ENCODE data around the gene DIP2C.

DIP2C gene

DNA sequence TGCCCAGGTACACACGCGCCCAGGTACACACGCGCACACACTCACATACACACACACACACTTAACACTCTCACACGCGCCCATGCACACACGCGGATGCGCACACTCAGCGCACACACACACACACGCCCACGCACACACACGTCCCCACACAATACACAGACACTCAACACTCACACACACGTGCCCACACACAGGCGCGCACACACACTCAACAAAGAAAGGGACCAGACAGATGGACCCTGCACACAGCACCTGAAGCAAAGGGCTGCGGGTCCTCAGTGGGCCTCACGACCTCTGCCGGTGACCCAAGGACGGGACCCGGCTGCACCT is 296.8 kb downstream of the DIP2C start:
- Histone ChIP-seq H3K4me2 (ENCODE audit: low read length) (no peak overlapping the region), H3K18ac (ENCODE audit: low read length) (no peak overlapping the region), H3K27ac (ENCODE audit: low read depth, low read length) (no peak overlapping the region), H3K9ac (ENCODE audit: low read length) (no peak overlapping the region), H3K23ac (ENCODE audit: low read length) (no peak overlapping the region), H4K5ac (ENCODE audit: low read length) (no peak overlapping the region), H2BK120ac (ENCODE audit: low read depth, low read length) (no peak overlapping the region), H4K8ac (ENCODE audit: low read depth, low read length) (no peak overlapping the region), H3K4me1 (ENCODE audit: control insufficient read depth, low read depth, low read length) (peaks cover 20% of the 10 kb centered on the region), H2BK15ac (replicated peaks; ENCODE audit: low read depth) (no peak overlapping the region), H2AK5ac (ENCODE audit: low read length) (peak overlapping the region; percentile 69), H3K4ac (ENCODE audit: low read depth, low read length) (no peak overlapping the region), H3K56ac (ENCODE audit: low read length) (peak overlapping the region; percentile 64), H3K27me3 (ENCODE audit: insufficient read depth, low read length, poor library complexity) (no peaks in the 10 kb centered on the region), H3K79me1 (ENCODE audit: low read length) (no peaks in the 10 kb centered on the region), H3K36me3 (ENCODE audit: control insufficient read depth, insufficient read depth, low read length) (no peaks in the 10 kb centered on the region), H3K79me2 (ENCODE audit: control insufficient read depth, insufficient read depth, low read length) (no peaks in the 10 kb centered on the region), H3K4me3 (ENCODE audit: low read length) (no peak overlapping the region), H2BK5ac (ENCODE audit: low read length) (no peak overlapping the region)
- WGBS (ENCODE audit: extremely low coverage, insufficient coverage, low lambda C conversion rate): 100% methylated on average over 4 of the region's 21 CpGs
- DNase-seq: no peak

DNA sequence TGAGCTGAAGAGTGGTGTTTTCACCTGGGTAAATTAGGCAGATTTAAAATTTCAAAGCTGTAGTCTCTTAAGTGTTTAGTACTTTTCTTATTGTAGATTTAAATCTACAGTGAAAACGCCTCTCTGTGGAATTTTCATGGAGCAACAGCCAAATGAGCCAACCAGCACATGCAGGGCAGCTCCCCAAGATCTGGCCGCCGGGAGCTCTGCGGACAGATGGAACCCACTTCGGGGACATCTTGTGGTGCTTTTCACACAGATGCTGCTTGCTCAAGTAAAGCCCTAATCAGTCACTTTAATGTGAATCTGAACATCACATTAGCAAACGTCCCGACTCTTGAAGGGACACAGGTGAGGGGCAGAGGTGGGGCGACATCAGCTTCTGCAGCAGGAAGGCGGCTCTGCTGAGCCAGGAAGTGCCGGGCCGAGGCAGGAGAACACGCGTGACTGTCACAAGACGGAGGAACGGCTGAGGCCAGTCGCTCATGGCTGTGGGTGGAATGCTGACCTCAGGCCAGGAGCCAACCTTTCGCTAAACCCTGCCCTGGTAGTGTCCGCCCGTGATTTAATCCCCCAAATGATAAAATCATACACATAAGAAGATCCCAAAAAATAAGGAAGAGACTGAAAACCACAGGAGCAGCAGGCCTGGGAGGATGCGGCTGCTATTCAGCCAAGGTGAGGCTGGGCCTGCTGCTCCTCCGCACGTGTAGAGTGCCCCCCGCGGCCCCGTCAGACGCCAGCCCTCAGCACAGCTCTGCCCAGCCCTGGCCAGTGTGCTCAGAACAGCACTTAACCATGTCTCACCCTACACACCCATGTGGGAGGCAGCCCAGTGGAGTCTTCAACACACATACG is 297.4 kb downstream of the DIP2C start:
- H2AK5ac ChIP-seq (ENCODE audit: low read length): peak overlapping the region; percentile 69
- WGBS (ENCODE audit: extremely low coverage, insufficient coverage, low lambda C conversion rate): no CpG with 5 or more reads among the region's 27 CpGs
- no peak overlapping the region for H2BK120ac ChIP-seq (ENCODE audit: low read depth, low read length)
- H3K56ac ChIP-seq (ENCODE audit: low read length): peak overlapping the region; percentile 64
- no peak overlapping the region for H3K23ac ChIP-seq (ENCODE audit: low read length)
- H3K4ac ChIP-seq (ENCODE audit: low read depth, low read length): no peak overlapping the region
- H2BK5ac ChIP-seq (ENCODE audit: low read length): no peak overlapping the region
- H3K27me3 ChIP-seq (ENCODE audit: insufficient read depth, low read length, poor library complexity): no peaks in the 10 kb centered on the region
- H2BK15ac ChIP-seq (replicated peaks; ENCODE audit: low read depth): no peak overlapping the region
- no peaks in the 10 kb centered on the region for H3K79me1 ChIP-seq (ENCODE audit: low read length)
- H3K4me3 ChIP-seq (ENCODE audit: low read length): no peak overlapping the region
- no peak overlapping the region for H4K5ac ChIP-seq (ENCODE audit: low read length)
- H3K79me2 ChIP-seq (ENCODE audit: control insufficient read depth, insufficient read depth, low read length): no peaks in the 10 kb centered on the region
- H3K4me2 ChIP-seq (ENCODE audit: low read length): no peak overlapping the region
- H3K9ac ChIP-seq (ENCODE audit: low read length): no peak overlapping the region
- DNase-seq: no peak
- peaks cover 16% of the 10 kb centered on the region for H3K4me1 ChIP-seq (ENCODE audit: control insufficient read depth, low read depth, low read length)
- no peak overlapping the region for H3K18ac ChIP-seq (ENCODE audit: low read length)
- H3K27ac ChIP-seq (ENCODE audit: low read depth, low read length): no peak overlapping the region
- H3K36me3 ChIP-seq (ENCODE audit: control insufficient read depth, insufficient read depth, low read length): no peaks in the 10 kb centered on the region
- H4K8ac ChIP-seq (ENCODE audit: low read depth, low read length): no peak overlapping the region

DNA sequence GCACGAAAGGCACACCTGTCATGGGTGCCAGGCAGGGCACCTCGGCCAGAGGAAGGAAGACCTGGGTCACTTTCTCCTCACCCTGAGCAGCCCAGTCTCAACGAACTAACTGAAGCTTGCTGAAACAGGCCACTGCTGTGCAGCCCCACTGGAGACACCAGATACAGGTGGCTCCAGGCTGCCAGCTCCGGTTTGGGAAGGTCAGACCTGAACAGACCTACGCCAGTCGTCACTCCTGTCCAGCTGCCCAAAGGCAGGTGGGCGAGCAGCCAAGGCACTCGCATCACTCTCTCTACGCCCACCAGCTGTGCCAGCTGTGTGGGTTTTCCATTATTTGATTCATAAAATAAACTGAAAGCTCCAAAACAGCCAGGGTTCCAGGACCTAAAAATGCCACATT is 298.2 kb downstream of the DIP2C start:
- no peak overlapping the region for H3K27ac ChIP-seq (ENCODE audit: low read depth, low read length)
- H4K5ac ChIP-seq (ENCODE audit: low read length): no peak overlapping the region
- no peak overlapping the region for H4K8ac ChIP-seq (ENCODE audit: low read depth, low read length)
- H3K4ac ChIP-seq (ENCODE audit: low read depth, low read length): no peak overlapping the region
- no peaks in the 10 kb centered on the region for H3K36me3 ChIP-seq (ENCODE audit: control insufficient read depth, insufficient read depth, low read length)
- no peaks in the 10 kb centered on the region for H3K79me2 ChIP-seq (ENCODE audit: control insufficient read depth, insufficient read depth, low read length)
- no peak for DNase-seq
- H3K27me3 ChIP-seq (ENCODE audit: insufficient read depth, low read length, poor library complexity): no peaks in the 10 kb centered on the region
- no peak overlapping the region for H3K18ac ChIP-seq (ENCODE audit: low read length)
- no peak overlapping the region for H3K56ac ChIP-seq (ENCODE audit: low read length)
- no peaks in the 10 kb centered on the region for H3K79me1 ChIP-seq (ENCODE audit: low read length)
- no peak overlapping the region for H3K23ac ChIP-seq (ENCODE audit: low read length)
- H2BK120ac ChIP-seq (ENCODE audit: low read depth, low read length): no peak overlapping the region
- H2BK15ac ChIP-seq (replicated peaks; ENCODE audit: low read depth): no peak overlapping the region
- H2AK5ac ChIP-seq (ENCODE audit: low read length): no peak overlapping the region
- no peak overlapping the region for H3K9ac ChIP-seq (ENCODE audit: low read length)
- H3K4me3 ChIP-seq (ENCODE audit: low read length): no peak overlapping the region
- H3K4me2 ChIP-seq (ENCODE audit: low read length): no peak overlapping the region
- H3K4me1 ChIP-seq (ENCODE audit: control insufficient read depth, low read depth, low read length): peaks cover 12% of the 10 kb centered on the region
- no peak overlapping the region for H2BK5ac ChIP-seq (ENCODE audit: low read length)
- WGBS (ENCODE audit: extremely low coverage, insufficient coverage, low lambda C conversion rate): no CpG with 5 or more reads among the region's 9 CpGs

DNA sequence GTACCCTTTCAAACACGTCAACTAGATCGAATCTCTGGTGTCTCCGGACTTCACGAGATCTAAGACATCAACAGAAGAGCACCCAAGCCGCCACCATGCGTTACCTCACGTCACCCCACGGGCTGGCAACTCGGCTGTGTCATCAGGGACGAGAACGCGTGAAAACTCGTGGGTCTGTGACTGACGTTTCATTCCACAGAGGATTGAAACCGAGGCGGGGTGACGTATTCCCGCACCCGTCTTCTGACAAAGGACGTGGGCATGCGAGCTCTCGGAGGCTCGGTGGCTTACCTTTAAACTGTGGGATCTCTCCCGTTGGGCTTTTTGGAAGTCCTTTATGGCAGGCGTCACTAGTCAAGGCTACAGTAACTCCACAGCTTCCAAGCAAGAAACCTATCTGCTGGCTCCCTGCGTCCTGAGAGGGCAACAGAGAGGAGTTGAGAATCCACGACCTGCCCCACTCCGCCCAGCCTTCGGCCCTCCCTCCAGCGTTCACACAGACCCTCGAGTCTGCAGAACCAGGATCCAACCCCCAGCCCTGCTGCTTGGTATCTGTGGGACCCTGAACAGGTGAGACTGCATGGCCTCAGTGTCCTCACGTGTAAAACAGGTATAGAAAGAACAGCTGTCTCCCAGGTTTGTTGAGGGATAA is 298.9 kb downstream of the DIP2C start:
- Histone ChIP-seq H3K27me3 (ENCODE audit: insufficient read depth, low read length, poor library complexity) (no peaks in the 10 kb centered on the region), H4K8ac (ENCODE audit: low read depth, low read length) (no peak overlapping the region), H3K79me2 (ENCODE audit: control insufficient read depth, insufficient read depth, low read length) (no peaks in the 10 kb centered on the region), H4K5ac (ENCODE audit: low read length) (no peak overlapping the region), H3K79me1 (ENCODE audit: low read length) (no peaks in the 10 kb centered on the region), H2BK120ac (ENCODE audit: low read depth, low read length) (no peak overlapping the region), H3K4me1 (ENCODE audit: control insufficient read depth, low read depth, low read length) (peaks cover 9% of the 10 kb centered on the region), H2BK15ac (replicated peaks; ENCODE audit: low read depth) (no peak overlapping the region), H2AK5ac (ENCODE audit: low read length) (no peak overlapping the region), H3K56ac (ENCODE audit: low read length) (no peak overlapping the region), H3K9ac (ENCODE audit: low read length) (no peak overlapping the region), H3K4ac (ENCODE audit: low read depth, low read length) (no peak overlapping the region), H3K18ac (ENCODE audit: low read length) (no peak overlapping the region), H2BK5ac (ENCODE audit: low read length) (no peak overlapping the region), H3K36me3 (ENCODE audit: control insufficient read depth, insufficient read depth, low read length) (no peaks in the 10 kb centered on the region), H3K23ac (ENCODE audit: low read length) (no peak overlapping the region), H3K4me3 (ENCODE audit: low read length) (no peak overlapping the region), H3K27ac (ENCODE audit: low read depth, low read length) (no peak overlapping the region), H3K4me2 (ENCODE audit: low read length) (no peak overlapping the region)
- no peak for DNase-seq
- no CpG with 5 or more reads among the region's 32 CpGs for WGBS (ENCODE audit: extremely low coverage, insufficient coverage, low lambda C conversion rate)

DNA sequence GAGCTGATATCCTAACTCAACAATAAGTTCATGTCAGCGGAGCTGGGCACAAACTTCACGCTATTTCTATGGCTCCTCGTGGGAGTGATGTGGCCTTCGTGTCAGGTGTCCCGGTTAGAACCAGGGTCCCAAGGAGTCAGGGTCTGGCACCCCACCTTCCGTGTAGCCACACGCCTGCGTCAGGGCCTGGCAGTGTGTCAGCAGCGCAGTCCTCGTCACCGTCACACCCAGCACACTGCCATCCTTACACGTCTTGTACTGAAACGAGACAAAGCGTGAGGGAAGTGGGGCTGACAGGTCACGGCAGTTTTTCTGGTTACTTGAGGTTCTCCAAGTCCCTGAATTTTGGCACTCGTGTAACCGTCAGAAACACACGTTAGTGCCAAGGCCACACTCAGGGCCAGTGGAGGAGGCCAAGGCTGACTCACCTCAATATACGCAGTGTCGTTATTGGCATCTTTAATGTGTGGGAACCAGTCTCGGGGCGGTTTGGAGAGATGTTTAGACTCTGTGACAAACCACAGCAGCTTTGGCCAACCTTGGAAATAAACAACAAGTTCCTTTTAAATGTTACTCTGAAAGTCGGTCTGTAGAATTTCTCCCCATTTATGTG is 299.5 kb downstream of the DIP2C start:
- Histone ChIP-seq H3K27me3 (ENCODE audit: insufficient read depth, low read length, poor library complexity) (no peaks in the 10 kb centered on the region), H3K23ac (ENCODE audit: low read length) (no peak overlapping the region), H3K4ac (ENCODE audit: low read depth, low read length) (no peak overlapping the region), H4K8ac (ENCODE audit: low read depth, low read length) (no peak overlapping the region), H3K36me3 (ENCODE audit: control insufficient read depth, insufficient read depth, low read length) (no peaks in the 10 kb centered on the region), H3K27ac (ENCODE audit: low read depth, low read length) (no peak overlapping the region), H4K5ac (ENCODE audit: low read length) (no peak overlapping the region), H3K79me2 (ENCODE audit: control insufficient read depth, insufficient read depth, low read length) (no peaks in the 10 kb centered on the region), H3K4me3 (ENCODE audit: low read length) (no peak overlapping the region), H2BK120ac (ENCODE audit: low read depth, low read length) (no peak overlapping the region), H3K9ac (ENCODE audit: low read length) (no peak overlapping the region), H2BK15ac (replicated peaks; ENCODE audit: low read depth) (no peak overlapping the region), H3K4me1 (ENCODE audit: control insufficient read depth, low read depth, low read length) (peaks cover 7% of the 10 kb centered on the region), H3K18ac (ENCODE audit: low read length) (no peak overlapping the region), H3K56ac (ENCODE audit: low read length) (no peak overlapping the region), H2AK5ac (ENCODE audit: low read length) (no peak overlapping the region), H3K79me1 (ENCODE audit: low read length) (no peaks in the 10 kb centered on the region), H3K4me2 (ENCODE audit: low read length) (no peak overlapping the region), H2BK5ac (ENCODE audit: low read length) (no peak overlapping the region)
- WGBS (ENCODE audit: extremely low coverage, insufficient coverage, low lambda C conversion rate): no CpG with 5 or more reads among the region's 23 CpGs
- DNase-seq: no peak
